Testis (tissue), 3 donors: ENCODE results near the gene DRAP1. TPM values are rescaled to one million over a fixed set of nuclear protein-coding genes. Genes with fewer than 3 reads are reported as not detected.

Source experiments
- DNase-seq: peaks from one replicate; pipeline ENCODE4 v3.0.0-alpha.2; 2019
- H3K27ac ChIP-seq, 2 donors: fragments of 200-600 bp; sonication (generic); one replicate each; pipeline ENCODE4 v1.5.1; 2019
- H3K27me3 ChIP-seq: fragments of 200-600 bp; sonication (generic); one replicate; pipeline ENCODE4 v1.5.1; 2019
- H3K36me3 ChIP-seq: fragments of 200-600 bp; sonication (generic); one replicate; pipeline ENCODE4 v1.5.1; 2017; ENCODE audit warnings: low read depth; ENCODE audit errors: missing control alignments
- H3K4me1 ChIP-seq: fragments of 200-600 bp; sonication (generic); one replicate; pipeline ENCODE4 v1.5.1; 2019
- H3K4me3 ChIP-seq, 2 donors: fragments of 200-600 bp; sonication (generic); one replicate each; pipeline ENCODE4 v1.5.1; 2017 to 2019
- H3K9me3 ChIP-seq: fragments of 200-600 bp; sonication (generic); one replicate; pipeline ENCODE4 v1.5.1; 2017
- POLR2A ChIP-seq: fragments of 450-650 bp; IDR thresholded peaks from one replicate; pipeline ENCODE4 v1.6.1; 2017; ENCODE audit warnings: antibody characterized with exemption, mild to moderate bottlenecking, moderate library complexity
- WGBS, 2 donors: methylation state at CpG; one replicate each; pipeline ENCODE4 v1.1.5; 2018; 5-methylcytosine and 5-hydroxymethylcytosine counted together
- intact Hi-C: fragments of 100-400 bp; cut with DNase I; formaldehyde crosslinking; loops from one replicate; pipeline ENCODE4 v1.15.1; 2023; ENCODE audit warnings: low total_unique reads
- polyA plus RNA-seq: library from polyadenylated mRNA; stranded (reverse); fragments of 350-450 nt; fragmentation: Illumina TruSeq; extraction: RNeasy Lipid Tissue Mini Kit (QIAGEN cat#74804); gene quantifications from one replicate; pipeline ENCODE4 v1.2.3, GENCODE V29; 2014; ENCODE audit warnings: low read depth, low replicate concordance; ENCODE audit not compliant: insufficient read depth
- total RNA-seq, 2 donors: library from RNA; depleted of rRNA; stranded (reverse); fragments of >200 nt; gene quantifications; one replicate each; pipeline ENCODE4 v1.2.3, GENCODE V29; 2016
- TF ChIP-seq, protein P1 (sequence below), 3 experiments: fragments of 450-650 bp in 2 of 3; fragments of 200-600 bp in 1 of 3; sonication (generic) in 1 of 3; IDR thresholded peaks; one replicate each; pipeline ENCODE4 v1.5.1; 2016 to 2019; ENCODE audit warnings: antibody characterized with exemption in 3 of 3, mild to moderate bottlenecking in 2 of 3, moderate library complexity in 1 of 3

DRAP1 gene
- total and polyA plus RNA-seq, 3 donors from 2014 or later: 215 to 304 (median 243) TPM

DNA sequence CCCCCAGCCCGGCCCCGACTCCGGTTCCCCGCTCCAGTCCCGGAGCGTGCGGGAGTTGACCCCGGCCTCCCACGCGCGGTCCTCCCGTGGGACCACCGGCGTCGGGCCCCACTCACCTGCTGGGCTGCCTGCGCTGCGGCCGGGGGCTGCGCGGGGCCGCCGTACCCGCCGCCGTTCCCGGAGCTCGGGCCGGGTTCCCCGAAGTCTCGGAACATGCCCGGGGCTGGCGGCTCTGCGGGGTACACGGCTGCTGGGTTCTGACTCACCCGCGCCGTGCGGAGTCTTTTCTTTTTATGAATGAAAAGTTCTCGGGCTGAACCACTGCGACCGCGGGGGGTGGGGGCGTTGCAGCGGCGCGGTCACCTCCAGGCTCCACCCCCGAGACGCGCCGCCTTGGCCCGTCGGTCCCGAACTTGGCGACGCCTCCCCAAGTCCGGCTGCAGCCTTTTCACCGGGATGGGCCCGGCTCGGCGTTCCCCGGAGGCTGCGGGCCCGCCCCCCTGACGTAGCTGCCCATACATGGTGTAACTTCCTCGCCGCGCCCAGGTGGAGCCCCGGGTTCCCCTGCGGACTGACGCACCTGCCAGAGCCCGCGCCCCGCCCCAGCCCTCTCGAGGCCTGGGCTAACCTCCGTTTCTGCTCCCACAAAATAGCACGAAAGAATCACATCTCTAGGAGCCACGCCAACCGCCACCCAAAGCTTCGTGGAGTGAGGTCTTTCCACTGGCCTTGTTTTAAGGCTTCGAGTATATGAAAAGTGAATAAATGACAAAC is 18.9 kb upstream of the DRAP1 start, which contains the start of gene FOSL1:
TSS of gene FOSL1 (minus strand) at position 264 of the 774 bp plus-strand sequence. CDS start at position 215, 49 bp downstream.
- H3K4me1 ChIP-seq: peaks cover 8% of the 10 kb centered on the region
- no peaks in the 10 kb centered on the region for H3K36me3 ChIP-seq
- H3K4me3 ChIP-seq: peak within 1 kb of the TSS; percentile 43 to 52
- intact Hi-C loops: no loop called here
- H3K27me3 ChIP-seq: no peaks in the 10 kb centered on the region
- peak; percentile 87 for DNase-seq
- no peak within 1 kb of the TSS for H3K27ac ChIP-seq
- H3K9me3 ChIP-seq: no peaks in the 10 kb centered on the region
- TF ChIP-seq POLR2A: no peak
- TF ChIP-seq, protein P1, sequence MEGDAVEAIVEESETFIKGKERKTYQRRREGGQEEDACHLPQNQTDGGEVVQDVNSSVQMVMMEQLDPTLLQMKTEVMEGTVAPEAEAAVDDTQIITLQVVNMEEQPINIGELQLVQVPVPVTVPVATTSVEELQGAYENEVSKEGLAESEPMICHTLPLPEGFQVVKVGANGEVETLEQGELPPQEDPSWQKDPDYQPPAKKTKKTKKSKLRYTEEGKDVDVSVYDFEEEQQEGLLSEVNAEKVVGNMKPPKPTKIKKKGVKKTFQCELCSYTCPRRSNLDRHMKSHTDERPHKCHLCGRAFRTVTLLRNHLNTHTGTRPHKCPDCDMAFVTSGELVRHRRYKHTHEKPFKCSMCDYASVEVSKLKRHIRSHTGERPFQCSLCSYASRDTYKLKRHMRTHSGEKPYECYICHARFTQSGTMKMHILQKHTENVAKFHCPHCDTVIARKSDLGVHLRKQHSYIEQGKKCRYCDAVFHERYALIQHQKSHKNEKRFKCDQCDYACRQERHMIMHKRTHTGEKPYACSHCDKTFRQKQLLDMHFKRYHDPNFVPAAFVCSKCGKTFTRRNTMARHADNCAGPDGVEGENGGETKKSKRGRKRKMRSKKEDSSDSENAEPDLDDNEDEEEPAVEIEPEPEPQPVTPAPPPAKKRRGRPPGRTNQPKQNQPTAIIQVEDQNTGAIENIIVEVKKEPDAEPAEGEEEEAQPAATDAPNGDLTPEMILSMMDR (IDR thresholded peaks at IDR 0.05): no peak
- 5 to 10% methylated on average over 14 to 36 of the region's 80 CpGs for WGBS, 2 donors

DNA sequence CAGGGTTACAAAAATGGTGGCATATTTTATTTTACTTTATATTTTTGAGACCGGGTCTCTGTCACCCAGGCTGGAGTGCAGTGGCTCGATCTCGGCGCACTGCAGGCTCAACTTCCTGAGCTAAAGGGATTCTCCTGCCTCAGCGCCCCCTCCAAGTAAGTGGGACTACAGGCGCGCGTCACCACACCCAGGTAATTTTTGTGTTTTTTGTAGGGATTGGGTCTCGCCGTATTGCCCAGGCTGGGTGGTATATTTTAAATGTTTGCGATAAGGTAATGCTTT is 18.4 kb upstream of the DRAP1 start:
- H3K27ac ChIP-seq: no peak overlapping the region
- DNase-seq: no peak
- H3K27me3 ChIP-seq: no peaks in the 10 kb centered on the region
- H3K4me3 ChIP-seq: peak overlapping the region; percentile 43 to 52
- H3K36me3 ChIP-seq: no peaks in the 10 kb centered on the region
- peaks cover 8% of the 10 kb centered on the region for H3K4me1 ChIP-seq
- H3K9me3 ChIP-seq: no peaks in the 10 kb centered on the region
- TF ChIP-seq POLR2A: no peak
- WGBS, 2 donors: 64 to 70% methylated on average over 11 of the region's 11 CpGs
- intact Hi-C loops: no loop called here

DNA sequence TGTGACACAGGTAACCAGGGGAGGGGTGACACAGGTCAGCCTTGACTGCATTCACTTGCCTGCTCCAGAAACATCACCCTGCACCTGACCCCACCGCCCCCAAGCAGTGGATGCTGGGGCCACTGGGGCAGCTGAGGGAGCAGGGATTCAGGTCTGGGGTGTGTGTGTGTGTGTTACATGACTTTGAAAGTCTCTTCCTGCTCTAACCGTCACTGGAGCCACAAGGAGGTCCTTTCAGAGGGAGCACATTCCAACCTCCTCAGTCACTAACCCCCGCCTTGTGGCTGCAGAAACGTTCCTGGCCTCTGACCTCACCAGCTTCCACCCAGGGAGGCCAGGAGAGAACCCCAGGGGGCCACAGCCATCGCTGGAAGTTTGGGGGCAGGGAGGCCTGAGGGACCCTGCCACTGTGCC is 16.2 kb upstream of the DRAP1 start:
- Histone ChIP-seq H3K27ac (no peak overlapping the region), H3K27me3 (no peaks in the 10 kb centered on the region), H3K9me3 (no peaks in the 10 kb centered on the region), H3K4me3 (no peak overlapping the region), H3K4me1 (peaks cover 8% of the 10 kb centered on the region), H3K36me3 (no peaks in the 10 kb centered on the region)
- 51 to 57% methylated on average over 3 to 4 of the region's 5 CpGs for WGBS, 2 donors
- no peak for DNase-seq
- intact Hi-C loops: no loop called here
- no peak for TF ChIP-seq POLR2A
- TF ChIP-seq, protein P1 (IDR thresholded peaks at IDR 0.05): no peak

DNA sequence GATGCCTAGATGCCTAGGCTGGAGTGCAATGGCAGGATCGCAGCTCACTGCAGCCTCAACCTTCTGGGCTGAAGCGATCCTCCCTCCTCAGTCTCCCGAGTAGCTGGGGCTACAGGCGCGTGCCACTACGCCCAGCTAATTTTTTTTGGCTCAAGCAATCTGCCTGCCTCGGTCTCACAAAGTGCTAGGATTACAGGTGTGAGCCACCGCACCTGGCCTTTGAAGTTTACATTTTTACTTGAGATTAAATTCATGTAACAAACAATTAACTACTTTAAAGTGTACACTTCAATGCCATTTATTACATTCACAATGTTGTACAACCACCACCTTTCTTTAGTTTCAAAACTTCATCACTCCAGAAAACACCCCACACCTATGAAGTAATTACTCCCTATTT is 15.5 kb upstream of the DRAP1 start:
- Histone ChIP-seq H3K36me3 (no peaks in the 10 kb centered on the region), H3K4me3 (no peak overlapping the region), H3K4me1 (peaks cover 8% of the 10 kb centered on the region), H3K27ac (no peak overlapping the region), H3K9me3 (no peaks in the 10 kb centered on the region), H3K27me3 (no peaks in the 10 kb centered on the region)
- DNase-seq: no peak
- no peak for TF ChIP-seq POLR2A
- TF ChIP-seq, protein P1 (IDR thresholded peaks at IDR 0.05): no peak
- intact Hi-C loops: no loop called here
- 85 to 88% methylated on average over 8 of the region's 8 CpGs for WGBS, 2 donors

DNA sequence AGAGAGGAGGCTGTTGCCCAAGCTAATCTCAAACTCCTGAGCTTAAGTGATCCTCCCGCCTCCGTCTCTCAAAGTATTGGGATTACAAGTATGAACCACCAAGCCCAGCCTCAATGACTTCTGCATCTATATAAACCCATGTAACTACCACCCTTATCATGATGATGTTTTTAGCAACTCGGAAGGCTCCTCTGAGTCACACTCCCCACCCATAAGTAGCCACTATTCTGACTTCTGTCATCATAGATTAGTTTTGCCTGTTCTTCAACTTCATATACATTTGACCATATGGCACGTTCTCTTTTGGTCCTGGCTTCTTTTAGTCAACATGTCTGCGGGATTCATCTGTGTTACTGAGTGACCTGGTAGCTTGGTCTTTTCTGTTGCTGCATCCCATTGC is 12.6 kb upstream of the DRAP1 start:
- H3K27ac ChIP-seq: no peak overlapping the region
- H3K9me3 ChIP-seq: no peaks in the 10 kb centered on the region
- TF ChIP-seq, protein P1 (IDR thresholded peaks at IDR 0.05): no peak
- no peak for TF ChIP-seq POLR2A
- intact Hi-C loops: no loop called here
- no peaks in the 10 kb centered on the region for H3K27me3 ChIP-seq
- H3K4me3 ChIP-seq: no peak overlapping the region
- H3K36me3 ChIP-seq: no peaks in the 10 kb centered on the region
- WGBS, 2 donors: 91 to 92% methylated on average over 5 of the region's 5 CpGs
- peaks cover 4% of the 10 kb centered on the region for H3K4me1 ChIP-seq
- DNase-seq: no peak
